HCT116 (cell line): Measurements from ENCODE around the gene COL2A1. TPM values are rescaled to one million over a fixed set of nuclear protein-coding genes. Genes with fewer than 3 reads are reported as not detected.

Experiments
- ATAC-seq: fragments of 200-7000 bp; cut with Tn5 transposase; 2 replicates; pipeline ENCODE4 v1.9.1; 2020; ENCODE audit warnings: mild to moderate bottlenecking, moderate library complexity
- BruUV-seq: library from RNA; stranded (reverse); fragments of 400-500 nt; replicated peaks from 2 replicates; lab custom pipeline; 2021; lab: Mats Ljungman, UMichigan
- CTCF ChIA-PET: fragments of 300-600 bp; sonication (Branson Sonifier 250); formaldehyde crosslinking; loops from one replicate; lab custom pipeline; 2021; ENCODE audit warnings: antibody characterized with exemption; lab: Charles Lee
- POLR2A ChIA-PET: fragments of 300-600, 350-600 bp; sonication (Branson Sonifier 250); formaldehyde crosslinking; loops from one replicate; lab custom pipeline; 2021; ENCODE audit warnings: antibody characterized with exemption; lab: Charles Lee
- RAD21 ChIA-PET, 2 experiments: fragments of 300-600 bp; sonication (Branson Sonifier 250); formaldehyde crosslinking; loops; one replicate each; lab custom pipeline; 2023; ENCODE audit warnings: low total read pairs in 2 of 2; ENCODE audit not compliant: uncharacterized antibody in 2 of 2, unreplicated experiment in 2 of 2, low non-redundant PET in 1 of 2; lab: Charles Lee
- DNase-seq: peaks from one replicate; pipeline ENCODE4 v3.0.0-alpha.2; 2010; ENCODE audit warnings: low read depth, low spot score
- H2AFZ ChIP-seq: fragments of 200-600 bp; shearing (Covaris generic), sonication (generic); 2 replicates; pipeline ENCODE4 v1.6.1; 2017; ENCODE audit warnings: low read depth, mixed run types, mixed read lengths, antibody characterized with exemption, low read length; ENCODE audit not compliant: poor library complexity, severe bottlenecking
- H3K27ac ChIP-seq: 2 replicates; pipeline ENCODE4 v1.5.1; 2012; ENCODE audit warnings: low read depth, low read length
- H3K27me3 ChIP-seq: fragments of 200-600 bp; sonication (generic); 2 replicates; pipeline ENCODE4 v1.6.1; 2016; ENCODE audit warnings: mixed run types, low read length, mixed read lengths; ENCODE audit not compliant: insufficient read depth
- H3K36me3 ChIP-seq, 2 experiments: fragments of 200-500 bp in 1 of 2; fragments of 200-600 bp in 1 of 2; sonication (Bioruptor generic) in 1 of 2; sonication (generic) in 1 of 2; 2 replicates each; pipeline versions ENCODE4 v1.5.1 to v1.6.1; 2014 to 2016; ENCODE audit warnings: low read length in 2 of 2, inconsistent platforms in 1 of 2, mixed read lengths in 1 of 2, mixed run types in 1 of 2; ENCODE audit not compliant: insufficient read depth in 2 of 2, control insufficient read depth in 1 of 2
- H3K4me1 ChIP-seq, 2 experiments: fragments of 200-600 bp in 1 of 2; sonication (generic) in 1 of 2; 2 replicates each; pipeline versions ENCODE4 v1.5.1 to v1.6.1; 2012 to 2017; ENCODE audit warnings: low read length in 2 of 2, inconsistent platforms in 1 of 2, mild to moderate bottlenecking in 1 of 2, mixed read lengths in 1 of 2, mixed run types in 1 of 2, moderate library complexity in 1 of 2; ENCODE audit not compliant: insufficient read depth in 2 of 2, control insufficient read depth in 1 of 2
- H3K4me2 ChIP-seq: fragments of 200-600 bp; sonication (generic); 2 replicates; pipeline ENCODE4 v1.6.1; 2017; ENCODE audit warnings: mixed run types, low read length, mixed read lengths
- H3K4me3 ChIP-seq, 2 experiments: fragments of 200-600 bp in 1 of 2; sonication (generic) in 1 of 2; replicated peaks in 1 of 2; 2 replicates each; pipeline ENCODE4 v1.5.1; 2011 to 2016; ENCODE audit warnings: low read length in 2 of 2, control low read depth in 1 of 2, low read depth in 1 of 2, mild to moderate bottlenecking in 1 of 2, mixed read lengths in 1 of 2, mixed run types in 1 of 2
- H3K79me2 ChIP-seq: fragments of 200-600 bp; sonication (generic); 2 replicates; pipeline ENCODE4 v1.6.1; 2017; ENCODE audit warnings: mild to moderate bottlenecking, mixed run types, low read length, moderate library complexity, mixed read lengths; ENCODE audit not compliant: insufficient read depth
- H3K9ac ChIP-seq: fragments of 200-600 bp; sonication (generic); 2 replicates; pipeline ENCODE4 v1.6.1; 2016; ENCODE audit warnings: low read length, mixed read lengths
- H3K9me2 ChIP-seq: fragments of 200-600 bp; sonication (generic), shearing (Covaris generic); 2 replicates; pipeline ENCODE4 v1.6.1; 2017; ENCODE audit warnings: mixed run types, mild to moderate bottlenecking, moderate library complexity; ENCODE audit not compliant: insufficient read depth
- H3K9me3 ChIP-seq, 2 experiments: fragments of 200-500 bp in 1 of 2; fragments of 200-600 bp in 1 of 2; sonication (Bioruptor generic) in 1 of 2; sonication (generic) in 1 of 2; 2 replicates each; pipeline ENCODE4 v1.6.1; 2014 to 2017; ENCODE audit warnings: low read length in 2 of 2, mixed read lengths in 2 of 2, inconsistent platforms in 1 of 2, low read depth in 1 of 2, mild to moderate bottlenecking in 1 of 2, mixed run types in 1 of 2, moderate library complexity in 1 of 2; ENCODE audit not compliant: control insufficient read depth in 1 of 2, insufficient read depth in 1 of 2
- H4K20me1 ChIP-seq: fragments of 200-600 bp; sonication (generic), shearing (Covaris generic); 2 replicates; pipeline ENCODE4 v1.6.1; 2017; ENCODE audit warnings: mixed run types, mild to moderate bottlenecking, moderate library complexity; ENCODE audit not compliant: insufficient read depth
- CEBPB ChIP-seq: IDR thresholded peaks from 2 replicates; pipeline ENCODE4 v1.6.1; 2012; ENCODE audit warnings: low read depth
- ELF1 ChIP-seq: IDR thresholded peaks from 2 replicates; pipeline ENCODE4 v1.6.1; 2012; ENCODE audit warnings: low read depth, borderline replicate concordance
- EZH2 ChIP-seq: fragments of 200-600 bp; sonication (generic); IDR thresholded peaks from 2 replicates; pipeline ENCODE4 v1.6.1; 2017; ENCODE audit warnings: antibody characterized with exemption, mixed run types
- EZH2phosphoT487 ChIP-seq: fragments of 200-600 bp; IDR thresholded peaks from 2 replicates; pipeline ENCODE4 v1.6.1; 2018; ENCODE audit warnings: antibody characterized with exemption, borderline replicate concordance
- FOSL1 ChIP-seq: IDR thresholded peaks from 2 replicates; pipeline ENCODE4 v1.6.1; 2012; ENCODE audit warnings: low read depth
- JUND ChIP-seq: IDR thresholded peaks from 2 replicates; pipeline ENCODE4 v1.6.1; 2012
- MAX ChIP-seq: IDR thresholded peaks from 2 replicates; pipeline ENCODE4 v1.6.1; 2012
- POLR2A ChIP-seq: IDR thresholded peaks from 2 replicates; pipeline ENCODE4 v1.7.0; 2011; ENCODE audit warnings: borderline replicate concordance; ENCODE audit not compliant: insufficient read depth, insufficient read length; ENCODE audit errors: extremely low read depth
- RAD21 ChIP-seq: IDR thresholded peaks from 2 replicates; pipeline ENCODE4 v1.6.1; 2012; ENCODE audit warnings: low read depth, mild to moderate bottlenecking
- SP1 ChIP-seq: IDR thresholded peaks from 2 replicates; pipeline ENCODE4 v1.6.1; 2012; ENCODE audit warnings: low read depth
- SRF ChIP-seq: IDR thresholded peaks from 2 replicates; pipeline ENCODE4 v1.6.1; 2012; ENCODE audit warnings: low read depth
- ZFX ChIP-seq: fragments of 450-650 bp; IDR thresholded peaks from 2 replicates; pipeline ENCODE4 v1.6.1; 2017
- ZNF274 ChIP-seq: fragments of 200-500 bp; sonication (Bioruptor generic); IDR thresholded peaks from 2 replicates; pipeline ENCODE4 v1.6.1; 2014; ENCODE audit warnings: mild to moderate bottlenecking, low read depth, low read length, inconsistent platforms
- intact Hi-C: fragments of 100-400 bp; cut with micrococcal nuclease; formaldehyde crosslinking; loops from 2 replicates; pipeline ENCODE4 v1.10.0; 2022
- total RNA-seq: library from RNA; stranded (reverse); gene quantifications from one replicate; pipeline ENCODE4 v1.2.1, GENCODE V29; 2021; ENCODE audit not compliant: unreplicated experiment

The COL2A1 gene
- total RNA-seq, 1 experiment from 2014 or later = 0.22 TPM

GRCh38 chr12:48023386-48023785 is 19.1 kb upstream of the COL2A1 start:
- Histone ChIP-seq H3K9ac (no peak overlapping the region), H3K9me2 (no peaks in the 10 kb centered on the region), H3K4me3 (no peak overlapping the region)
- POLR2A ChIA-PET = no interaction called here
- TF ChIP-seq EZH2 (no peak), RAD21 (no peak), ZNF274 (no peak), ZFX (no peak), ELF1 (no peak), SRF (no peak), SP1 (no peak), CEBPB (no peak), JUND (no peak)
- TF ChIP-seq, all 23 proteins: peak for 0
- no peaks in the 10 kb centered on the region for H4K20me1 ChIP-seq
- RAD21 ChIA-PET = no interaction called here
- H3K9me3 ChIP-seq = no peaks in the 10 kb centered on the region
- no peak overlapping the region for H3K4me2 ChIP-seq
- CTCF ChIA-PET = no interaction called here
- no peaks in the 10 kb centered on the region for H3K79me2 ChIP-seq
- H3K27ac ChIP-seq = no peak overlapping the region
- peaks cover 0 to 6% of the 10 kb centered on the region in 2 experiments; a peak in 2 of 4 replicates for H3K4me1 ChIP-seq
- BruUV-seq = no TSS peak
- no peak for ATAC-seq
- no peaks in the 10 kb centered on the region for H3K36me3 ChIP-seq
- 0 out of 2 replicates have a peak, but pooled peaks cover 3% of the 10 kb centered on the region for H3K27me3 ChIP-seq
- no peak for DNase-seq
- no peak overlapping the region for H2AFZ ChIP-seq
- intact Hi-C loops = no loop called here

- no TSS peak for BruUV-seq
- peaks cover 0 to 3% of the 10 kb centered on the region in 2 experiments; a peak in 2 of 4 replicates for H3K4me1 ChIP-seq
Observed at GRCh38 chr12:48022676-48023385, 18.6 kb upstream of the COL2A1 start.

More at GRCh38 chr12:48022676-48023385, 18.6 kb upstream of the COL2A1 start:
- Histone ChIP-seq H3K27ac (no peak overlapping the region), H3K9me3 (no peaks in the 10 kb centered on the region), H3K27me3 (0 out of 2 replicates have a peak, but pooled peaks cover 8% of the 10 kb centered on the region), H4K20me1 (no peaks in the 10 kb centered on the region), H3K4me3 (no peak overlapping the region), H3K9me2 (no peaks in the 10 kb centered on the region), H3K4me2 (no peak overlapping the region), H3K79me2 (no peaks in the 10 kb centered on the region), H2AFZ (no peak overlapping the region), H3K36me3 (no peaks in the 10 kb centered on the region), H3K9ac (no peak overlapping the region)
- DNase-seq = no peak
- ATAC-seq = no peak
- ChIA-PET RAD21 (no interaction called here), POLR2A (no interaction called here), CTCF (no interaction called here)
- intact Hi-C loops = no loop called here
- no peak for TF ChIP-seq EZH2
- no peak for TF ChIP-seq POLR2A
- TF ChIP-seq FOSL1 = no peak
- TF ChIP-seq ZFX = no peak
- TF ChIP-seq MAX = no peak
- no peak for TF ChIP-seq RAD21
- no peak for TF ChIP-seq JUND
- TF ChIP-seq EZH2phosphoT487 = no peak
- no peak for TF ChIP-seq SRF
